GM21515 (cell line): Measurements from ENCODE around the gene EIF4A2.
"Not testable (repeated sequence)": the region's sequence is repeated elsewhere in the genome, so short reads cannot be mapped to it uniquely, and the experiment has no call there.

Experiments
- ATAC-seq: cut with Tn5 transposase; IDR thresholded peaks from one replicate; pipeline ENCODE4 v1.9.1; 2021; ENCODE audit not compliant: unreplicated experiment

The EIF4A2 gene

DNA sequence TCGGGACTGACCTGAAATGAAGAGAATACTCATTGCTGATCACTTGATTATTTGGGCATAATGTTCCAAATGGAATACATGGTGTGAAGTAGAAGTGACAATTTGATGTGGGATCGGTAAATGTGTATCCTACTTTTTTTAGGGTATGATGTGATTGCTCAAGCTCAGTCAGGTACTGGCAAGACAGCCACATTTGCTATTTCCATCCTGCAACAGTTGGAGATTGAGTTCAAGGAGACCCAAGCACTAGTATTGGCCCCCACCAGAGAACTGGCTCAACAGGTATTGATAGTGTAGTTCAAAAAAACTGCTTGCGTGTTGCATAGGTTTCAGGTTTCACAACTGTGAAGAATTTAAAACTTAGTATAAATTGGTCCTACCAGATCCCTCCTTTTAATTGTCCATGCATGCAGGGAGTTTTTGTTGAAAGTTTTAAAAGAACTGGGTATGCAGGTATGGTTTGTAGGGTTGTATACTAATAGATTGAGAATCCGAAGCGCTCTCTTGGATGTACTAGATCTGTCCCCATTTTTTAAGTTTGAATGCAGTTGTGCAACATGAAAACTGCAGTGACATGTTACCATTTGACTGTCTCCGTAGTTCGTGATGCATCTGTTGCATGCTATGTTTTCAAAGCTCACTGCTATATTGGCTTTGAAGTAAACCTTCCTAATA, 1.6 kb downstream of the EIF4A2 start:
- no peak for ATAC-seq

GRCh38 chr3:186785495-186786018, 2.2 kb downstream of the EIF4A2 start:
- ATAC-seq = no peak

GRCh38 chr3:186786922-186787321, 3.5 kb downstream of the EIF4A2 start:
- no peak for ATAC-seq

DNA sequence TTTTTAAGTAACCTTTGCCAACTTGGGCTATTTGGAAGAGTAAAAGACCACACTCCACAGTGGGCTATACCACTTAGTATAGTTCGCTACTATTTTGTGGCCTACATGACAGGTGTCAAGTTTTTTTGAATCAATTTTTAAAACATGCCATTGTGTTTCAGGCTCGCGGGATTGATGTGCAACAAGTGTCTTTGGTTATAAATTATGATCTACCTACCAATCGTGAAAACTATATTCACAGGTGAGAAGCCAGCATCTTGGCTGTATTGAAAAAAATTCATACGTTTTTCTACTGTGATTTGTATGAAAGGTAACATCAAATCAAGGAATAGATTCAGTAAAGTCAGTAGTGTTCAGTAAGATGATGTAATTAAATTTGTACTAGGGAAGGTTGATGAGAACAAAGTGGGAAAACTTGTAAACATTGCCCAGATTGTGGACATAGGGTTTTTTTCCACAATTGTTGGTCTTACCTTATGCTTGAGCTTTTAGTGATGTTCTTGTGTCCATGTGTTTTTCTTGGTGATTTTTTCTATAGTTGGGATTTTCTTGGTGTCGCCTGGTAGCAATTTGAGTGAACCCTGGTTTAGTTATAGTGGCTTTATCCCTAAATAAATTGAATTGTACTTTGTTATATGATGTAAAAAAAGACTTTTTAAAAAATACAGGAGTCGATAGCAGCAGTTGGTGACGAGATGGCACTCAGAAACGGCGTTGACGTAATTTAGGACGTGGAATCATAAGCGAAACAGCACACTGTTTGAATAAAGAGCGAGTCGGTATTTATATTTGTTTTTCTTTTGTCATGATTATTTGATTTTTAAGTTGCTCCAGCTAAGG, 4.5 kb downstream of the EIF4A2 start:
- no peak for ATAC-seq

DNA sequence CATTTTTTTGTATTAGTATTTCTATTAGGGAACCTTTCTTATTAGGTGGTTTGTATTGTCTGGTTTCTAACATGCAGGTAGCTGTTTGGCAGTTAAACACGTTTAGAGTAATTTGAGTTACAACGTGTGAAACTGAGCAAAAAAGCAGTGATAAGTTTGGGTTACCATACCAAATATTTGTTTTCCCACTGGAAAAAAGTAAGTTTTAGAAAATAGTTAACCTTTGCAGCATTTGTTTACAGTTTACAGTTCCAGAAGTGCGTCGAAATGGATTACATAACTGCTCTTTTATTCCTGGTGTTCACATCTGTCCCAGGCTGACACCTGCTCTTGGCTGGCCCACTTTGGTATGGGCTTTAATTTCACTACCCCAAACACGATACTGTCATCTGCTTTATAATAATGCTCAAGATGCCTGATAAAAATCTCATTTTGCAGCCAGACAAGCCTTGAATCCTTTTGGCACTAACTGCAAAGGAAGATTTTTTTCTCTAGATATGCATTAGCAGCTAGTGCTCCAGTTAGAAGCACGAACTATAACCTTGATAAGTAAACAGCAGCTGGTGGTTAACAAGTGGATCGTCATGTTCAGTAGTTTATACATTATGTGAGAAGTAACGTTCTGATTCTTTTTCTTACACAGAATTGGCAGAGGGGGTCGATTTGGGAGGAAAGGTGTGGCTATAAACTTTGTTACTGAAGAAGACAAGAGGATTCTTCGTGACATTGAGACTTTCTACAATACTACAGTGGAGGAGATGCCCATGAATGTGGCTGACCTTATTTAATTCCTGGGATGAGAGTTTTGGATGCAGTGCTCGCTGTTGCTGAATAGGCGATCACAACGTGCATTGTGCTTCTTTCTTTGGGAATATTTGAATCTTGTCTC, 5.3 kb downstream of the EIF4A2 start:
- no peak for ATAC-seq

DNA sequence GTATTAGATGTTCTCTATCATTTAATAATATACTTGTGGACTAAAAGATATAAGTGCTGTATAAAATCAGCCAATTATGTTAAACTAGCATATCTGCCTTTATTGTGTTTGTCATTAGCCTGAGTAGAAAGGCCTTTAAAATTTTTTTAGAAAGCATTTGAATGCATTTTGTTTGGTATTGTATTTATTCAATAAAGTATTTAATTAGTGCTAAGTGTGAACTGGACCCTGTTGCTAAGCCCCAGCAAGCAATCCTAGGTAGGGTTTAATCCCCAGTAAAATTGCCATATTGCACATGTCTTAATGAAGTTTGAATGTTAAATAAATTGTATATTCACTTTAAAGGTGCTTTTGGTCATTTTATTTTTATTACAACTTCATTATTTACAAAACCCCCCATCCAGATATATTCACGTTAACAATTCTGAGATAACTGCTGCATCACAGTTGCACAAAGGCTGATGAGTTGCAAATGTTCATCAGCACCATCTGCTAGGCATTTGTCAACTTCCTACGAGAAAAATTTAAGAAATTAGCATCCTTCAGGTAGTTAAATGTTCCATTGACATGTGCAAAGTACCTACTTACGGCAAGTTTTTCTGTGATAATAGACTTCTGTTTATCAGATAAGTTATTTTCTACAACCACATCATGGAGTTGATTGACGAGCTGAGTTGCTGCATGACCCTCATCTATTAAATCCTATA, 6.3 kb downstream of the EIF4A2 start:
- no peak for ATAC-seq

DNA sequence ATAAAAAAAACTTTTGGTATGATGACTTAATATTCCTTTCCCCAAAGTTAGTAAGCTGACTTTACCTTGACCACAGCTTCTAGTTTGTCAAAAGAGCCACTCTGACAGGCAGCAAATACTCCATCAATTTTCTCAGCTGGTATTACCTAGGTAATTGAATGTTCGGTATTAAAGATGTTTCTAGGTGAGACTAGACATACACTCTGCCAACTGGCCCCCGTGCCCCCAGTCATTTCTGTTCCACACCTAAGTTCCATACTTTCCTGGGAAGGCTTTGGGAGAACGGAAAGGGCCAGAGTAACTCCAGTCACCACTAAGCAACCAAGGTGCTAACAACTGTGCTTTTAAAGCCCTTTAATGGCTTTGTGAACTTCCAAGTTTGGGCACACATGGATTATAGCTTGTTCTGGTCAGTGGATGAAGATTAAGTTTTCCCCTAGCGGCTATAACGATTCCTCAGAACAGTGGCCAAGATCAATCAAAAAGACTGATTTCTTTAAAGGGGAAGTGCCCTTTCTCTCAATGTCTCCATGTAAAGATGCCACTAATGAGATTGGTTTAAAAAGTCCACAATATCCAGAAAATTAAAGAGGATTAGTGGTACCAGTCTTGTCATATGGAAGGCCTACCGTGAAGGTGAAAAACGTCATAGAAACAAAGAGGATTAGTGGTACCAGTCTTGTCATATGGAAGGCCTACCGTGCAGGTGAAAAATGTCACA, 7.0 kb downstream of the EIF4A2 start:
- no peak for ATAC-seq

DNA sequence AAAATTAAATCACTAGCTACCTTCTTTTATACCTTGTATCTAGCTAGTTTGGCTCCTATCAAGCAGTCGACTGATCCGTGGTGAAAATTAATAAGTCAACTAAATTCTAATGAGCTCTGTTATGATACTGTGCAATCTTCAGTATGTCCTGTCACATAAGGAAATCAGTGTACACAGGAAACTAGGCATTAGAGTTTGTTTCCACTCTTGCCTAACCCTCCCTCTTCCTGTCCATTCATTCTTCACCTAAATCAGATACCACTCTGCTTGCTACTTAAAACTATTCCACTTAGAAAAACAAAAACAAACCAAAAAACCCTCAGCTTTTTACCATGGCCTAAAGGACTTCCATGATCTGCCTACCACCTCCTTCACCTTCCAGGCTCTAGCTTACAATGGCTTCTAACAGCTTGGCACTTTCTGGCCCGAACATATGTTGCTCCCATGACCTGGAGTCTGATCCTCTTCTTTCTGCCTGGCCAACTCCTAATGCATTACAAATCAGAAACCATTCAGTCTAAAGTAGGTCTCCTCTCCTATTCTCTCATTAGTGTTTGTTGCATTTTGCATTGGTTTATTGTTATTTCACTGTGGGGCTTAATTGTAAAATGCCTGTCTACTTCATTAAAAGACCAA, 15.0 kb downstream of the EIF4A2 start:
- no peak for ATAC-seq

- ATAC-seq = no peak
Observed at GRCh38 chr3:186800285-186800684, 16.9 kb downstream of the EIF4A2 start.

- no peak for ATAC-seq
Observed at GRCh38 chr3:186802701-186803100, 19.3 kb downstream of the EIF4A2 start.

- ATAC-seq = not testable (repeated sequence)
Observed at GRCh38 chr3:186803447-186803846, 20.1 kb downstream of the EIF4A2 start.

GRCh38 chr3:186806089-186807055, 23.0 kb downstream of the EIF4A2 start, which contains the start of gene RFC4:
Gene RFC4, minus strand, starts transcription at chr3:186806482. Its CDS starts 1,769 bp downstream, at chr3:186804713.
- peak; percentile 94 for ATAC-seq

DNA sequence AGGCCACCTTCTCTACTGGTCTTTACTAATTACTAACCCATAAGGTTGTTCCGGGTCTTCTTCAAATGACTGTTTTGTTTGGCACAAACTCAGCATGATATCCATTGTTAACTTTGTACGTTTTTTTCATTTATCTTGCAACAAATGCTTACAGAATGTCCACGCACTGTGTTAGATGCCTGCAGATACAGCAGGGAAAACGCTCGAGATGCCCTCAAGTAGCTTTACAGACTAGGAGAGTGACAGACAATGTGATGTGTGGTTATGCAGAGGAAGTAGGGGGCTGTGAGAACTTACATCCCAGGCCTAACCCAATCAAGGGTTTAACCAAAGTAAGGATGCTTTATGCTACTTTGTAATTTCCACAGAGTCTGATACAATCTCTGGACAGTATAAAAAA, 23.9 kb downstream of the EIF4A2 start:
- ATAC-seq = no peak

- no peak for ATAC-seq
Observed at GRCh38 chr3:186810336-186810996, 27.1 kb downstream of the EIF4A2 start.

GRCh38 chr3:186811313-186811712, 27.9 kb downstream of the EIF4A2 start:
- not testable (repeated sequence) for ATAC-seq

DNA sequence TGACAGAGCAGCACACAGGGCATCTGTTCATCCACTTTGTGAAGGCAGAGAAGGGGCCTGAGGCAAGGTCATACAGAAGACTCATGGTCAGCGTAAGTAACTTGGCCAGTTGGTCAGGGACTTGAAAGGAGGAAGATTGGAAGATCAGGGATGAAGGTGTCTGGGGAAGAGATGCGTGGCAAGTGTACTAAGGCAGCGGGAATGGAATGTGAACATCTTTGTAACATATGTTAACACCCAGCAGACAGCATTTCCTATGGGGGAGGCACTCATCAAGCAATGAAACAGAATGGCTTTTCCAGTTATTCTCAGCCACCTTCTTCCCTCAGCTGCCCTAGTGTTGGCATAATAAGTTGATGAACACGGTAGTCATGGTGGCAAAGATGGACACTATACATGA, 30.7 kb downstream of the EIF4A2 start:
- ATAC-seq = no peak

GRCh38 chr3:186815435-186815834, 32.1 kb downstream of the EIF4A2 start:
- ATAC-seq = no peak

GRCh38 chr3:186818516-186818915, 35.1 kb downstream of the EIF4A2 start:
- no peak for ATAC-seq
